DOHH2 (cell line): ENCODE measurements around the gene SMIM43.

Experiments
- CTCF ChIP-seq: fragments of 200-600 bp; sonication (generic); IDR thresholded peaks from one replicate; pipeline ENCODE4 v1.5.1; 2014; ENCODE audit warnings: antibody characterized with exemption, mild to moderate bottlenecking, low read depth, low read length; ENCODE audit not compliant: poor library complexity, severe bottlenecking
- EZH2phosphoT487 ChIP-seq: fragments of 200-600 bp; sonication (generic); IDR thresholded peaks from 2 replicates; pipeline ENCODE4 v1.6.1; 2017; ENCODE audit warnings: borderline replicate concordance, mild to moderate bottlenecking, antibody characterized with exemption, low read length, moderate library complexity, mixed read lengths

- TF ChIP-seq CTCF: no peak
- no peak for TF ChIP-seq EZH2phosphoT487
Observed at GRCh38 chr4:121764702-121765367, at the start of gene SMIM43.
